GM18505 (cell line): Measurements from ENCODE around the gene GIT1.

ENCODE experiments used
- ATAC-seq: cut with Tn5 transposase; IDR thresholded peaks from one replicate; pipeline ENCODE4 v1.9.1; 2021; ENCODE audit not compliant: unreplicated experiment
- POLR2A ChIP-seq: IDR thresholded peaks from 4 replicates; pipeline ENCODE4 v1.6.1; 2011; ENCODE audit warnings: borderline replicate concordance; ENCODE audit not compliant: insufficient read depth, insufficient read length; ENCODE audit errors: extremely low read depth

The GIT1 gene

GRCh38 chr17:29589524-29590410, at the start of gene GIT1:
GIT1 (minus strand) TSS chr17:29589648; CDS start chr17:29589378, 270 bp downstream.
- ATAC-seq: peak; percentile 68
- TF ChIP-seq POLR2A: peak; percentile 67

GRCh38 chr17:29633886-29634285, 44.4 kb upstream of the GIT1 start:
- no peak for TF ChIP-seq POLR2A
- no peak for ATAC-seq

- no peak for TF ChIP-seq POLR2A
- ATAC-seq: no peak
Observed at GRCh38 chr17:29630630-29631193, 41.3 kb upstream of the GIT1 start.

GRCh38 chr17:29629839-29630238, 40.4 kb upstream of the GIT1 start:
- TF ChIP-seq POLR2A: no peak
- no peak for ATAC-seq

GRCh38 chr17:29628644-29629043, 39.2 kb upstream of the GIT1 start:
- no peak for ATAC-seq

GRCh38 chr17:29627951-29628350, 38.5 kb upstream of the GIT1 start:
- no peak for ATAC-seq
- no peak for TF ChIP-seq POLR2A

More at GRCh38 chr17:29628644-29629043, 39.2 kb upstream of the GIT1 start:
- TF ChIP-seq POLR2A: no peak

GRCh38 chr17:29625037-29625750, 35.7 kb upstream of the GIT1 start:
- TF ChIP-seq POLR2A: peak; percentile 32
- ATAC-seq: no peak

- no peak for TF ChIP-seq POLR2A
- ATAC-seq: no peak
Observed at GRCh38 chr17:29624586-29624985, 35.1 kb upstream of the GIT1 start.

GRCh38 chr17:29623283-29623647, 33.8 kb upstream of the GIT1 start:
- no peak for TF ChIP-seq POLR2A
- ATAC-seq: no peak

GRCh38 chr17:29622337-29623282, 33.2 kb upstream of the GIT1 start, which contains the start of gene CORO6:
CORO6 (minus strand) TSS chr17:29622912; CDS start chr17:29621421, 1,491 bp downstream.
- TF ChIP-seq POLR2A: no peak
- no peak for ATAC-seq

GRCh38 chr17:29621751-29622194, 32.3 kb upstream of the GIT1 start:
- ATAC-seq: no peak
- no peak for TF ChIP-seq POLR2A

GRCh38 chr17:29620779-29621500, 31.5 kb upstream of the GIT1 start:
- TF ChIP-seq POLR2A: no peak
- no peak for ATAC-seq

GRCh38 chr17:29620271-29620670, 30.8 kb upstream of the GIT1 start:
- TF ChIP-seq POLR2A: no peak
- no peak for ATAC-seq

- no peak for TF ChIP-seq POLR2A
- no peak for ATAC-seq
Observed at GRCh38 chr17:29619251-29619650, 29.8 kb upstream of the GIT1 start.
